GM04503 (cell line): ENCODE results near the gene SPOP.
A peak's percentile ranks its signal among the peaks of the same experiment; 100 is the strongest.
"Not testable (repeated sequence)": the region's sequence is repeated elsewhere in the genome, so short reads cannot be mapped to it uniquely, and the experiment has no call there.

ENCODE experiments used
- DNase-seq: peaks from one replicate; pipeline ENCODE4 v3.0.0-alpha.2; 2012; ENCODE audit warnings: low read depth

SPOP gene

DNA sequence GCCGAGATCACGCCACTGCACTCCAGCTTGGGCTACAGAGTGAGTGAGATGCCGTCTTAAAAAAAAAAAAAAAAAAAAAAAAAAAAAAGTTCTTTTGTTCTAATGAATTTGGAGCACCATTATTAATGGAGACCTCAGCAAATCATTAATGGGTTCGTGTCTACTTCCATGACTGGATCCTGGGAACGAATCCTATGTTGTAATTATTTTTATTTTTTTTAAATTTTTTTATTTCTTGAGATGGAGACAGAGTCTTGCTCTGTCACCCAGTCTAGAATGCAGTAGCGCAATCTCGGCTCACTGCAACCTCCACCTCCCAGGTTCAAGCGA lies 30.7 kb downstream of the SPOP start:
- no peak for DNase-seq

DNA sequence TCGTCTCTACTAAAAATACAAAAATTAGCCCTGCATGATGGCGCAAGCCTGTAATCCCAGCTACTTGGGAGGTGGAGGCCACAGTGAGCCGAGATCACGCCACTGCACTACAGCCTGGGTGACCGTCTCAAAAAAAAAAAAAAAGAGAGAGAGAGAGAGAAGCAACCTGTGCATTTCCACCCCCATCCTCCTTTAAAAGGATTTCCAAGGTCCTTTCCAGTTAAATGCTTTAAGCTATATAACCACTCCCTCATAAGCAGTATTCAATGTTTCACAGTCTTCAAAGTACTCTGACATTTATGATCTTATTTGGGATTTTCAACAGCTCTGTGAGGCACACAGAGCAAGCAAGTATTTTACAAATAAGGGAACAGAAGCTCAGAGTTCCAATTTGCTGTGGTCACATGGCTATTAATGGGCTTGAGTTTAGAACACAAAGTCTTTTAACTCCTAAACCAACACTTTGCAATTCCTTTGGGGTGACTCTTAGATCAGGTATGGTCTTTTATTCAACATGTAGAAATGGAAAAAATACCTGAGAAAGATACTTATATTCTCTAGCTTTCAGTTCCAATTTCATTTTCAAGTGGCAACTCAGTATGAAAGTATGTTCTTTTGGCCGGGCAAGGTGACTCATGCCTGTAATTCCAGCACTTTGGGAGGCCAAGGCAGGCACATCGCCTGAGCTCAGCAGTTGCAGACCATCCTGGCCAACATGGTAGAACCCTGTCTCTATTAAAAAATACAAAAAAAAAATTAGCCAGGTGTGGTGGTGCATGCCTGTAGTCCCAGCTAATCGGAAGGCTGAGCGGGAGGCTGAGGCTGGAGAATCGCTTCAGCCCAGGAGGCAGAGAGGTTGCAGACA lies 31.3 kb downstream of the SPOP start:
- DNase-seq: no peak

DNA sequence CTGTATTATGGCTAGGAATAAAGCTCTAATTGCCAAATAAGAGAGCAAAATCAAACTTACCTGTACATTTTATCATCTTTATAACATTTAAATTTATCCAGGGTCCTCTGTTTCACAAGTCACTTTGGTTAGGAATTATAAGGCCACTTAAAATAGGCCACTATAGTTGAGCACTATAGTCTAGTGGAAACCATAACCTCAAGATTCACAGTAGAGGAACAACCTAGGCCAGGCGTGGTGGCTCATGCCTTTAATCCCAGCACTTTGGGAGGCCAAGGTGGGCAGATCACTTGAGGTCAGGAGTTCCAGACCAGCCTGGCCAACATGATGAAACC lies 31.9 kb downstream of the SPOP start:
- DNase-seq: not testable (repeated sequence)

DNA sequence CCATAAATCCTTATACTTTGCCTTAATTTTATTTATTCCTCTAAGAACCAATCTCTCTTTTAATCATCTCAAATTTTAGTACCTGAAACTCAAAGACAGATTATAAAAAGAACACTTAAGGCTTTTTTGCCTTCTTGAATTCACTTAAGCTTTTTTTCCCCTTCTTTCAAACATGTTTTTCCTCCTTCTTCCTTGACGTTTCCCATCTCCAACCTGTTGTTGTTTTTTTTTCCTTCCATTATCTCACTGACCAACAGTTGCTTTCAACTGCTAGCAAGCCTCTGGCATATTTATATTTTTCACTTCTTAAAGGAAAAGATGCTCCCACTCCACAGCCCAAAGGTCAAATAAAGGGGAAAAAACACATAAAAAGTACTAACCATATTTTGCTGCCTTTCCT lies 32.2 kb downstream of the SPOP start:
- DNase-seq: no peak

DNA sequence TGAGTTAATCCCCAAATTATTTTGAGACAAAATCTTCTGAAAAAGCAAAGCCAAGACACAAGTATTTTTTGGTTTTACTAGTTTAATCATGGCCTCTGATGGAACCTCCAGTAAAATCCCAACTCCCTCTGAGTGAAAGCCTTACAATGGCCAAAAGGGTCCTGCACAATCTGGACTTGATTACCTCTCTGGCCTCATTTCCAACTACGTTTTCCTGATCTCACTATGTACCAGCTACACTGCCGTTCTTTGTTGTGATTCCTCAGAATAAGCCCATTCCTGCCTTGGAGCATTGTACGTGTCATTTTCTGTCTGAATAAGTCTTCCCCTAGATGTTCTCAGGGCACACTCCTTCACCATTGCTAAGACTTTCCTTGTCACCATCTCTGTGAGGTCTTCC lies 37.3 kb downstream of the SPOP start:
- no peak for DNase-seq

DNA sequence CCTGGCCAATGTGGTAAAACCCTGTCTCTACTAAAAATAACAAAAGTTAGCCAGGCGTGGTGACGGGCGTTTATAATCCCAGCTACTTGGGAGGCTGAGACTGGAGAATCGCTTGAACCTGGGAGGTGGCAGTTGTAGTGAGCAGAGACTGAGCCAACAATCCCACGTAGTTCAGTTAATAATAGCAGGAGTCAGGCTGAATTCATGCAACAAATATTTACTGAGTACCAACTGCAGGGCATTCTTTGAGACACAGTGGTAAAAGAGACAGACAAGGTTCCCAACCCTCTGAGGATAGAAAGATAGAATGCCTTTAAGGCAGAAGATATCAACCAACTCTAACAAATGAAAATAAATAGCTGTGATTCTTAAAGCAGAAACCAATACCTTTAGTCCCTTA lies 39.1 kb downstream of the SPOP start:
- DNase-seq: no peak

DNA sequence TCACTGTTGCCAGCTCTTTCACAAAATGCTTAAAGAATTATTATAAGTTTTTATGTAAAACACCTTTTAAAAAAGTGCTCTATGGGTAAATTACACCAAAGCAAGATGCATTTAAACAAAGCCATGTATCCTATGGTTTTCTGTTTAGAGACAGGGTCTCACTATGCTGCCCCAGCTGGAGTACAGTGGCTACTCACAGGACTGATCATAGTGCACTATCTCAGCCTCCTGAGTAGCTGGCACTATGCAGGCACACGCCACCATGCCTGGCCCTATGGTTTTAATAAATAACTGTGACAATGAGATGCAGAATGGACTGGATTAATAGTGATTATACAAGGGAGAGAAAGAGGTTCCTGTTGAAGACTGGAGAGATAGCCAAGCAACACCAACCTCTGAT lies 40.2 kb downstream of the SPOP start:
- no peak for DNase-seq

DNA sequence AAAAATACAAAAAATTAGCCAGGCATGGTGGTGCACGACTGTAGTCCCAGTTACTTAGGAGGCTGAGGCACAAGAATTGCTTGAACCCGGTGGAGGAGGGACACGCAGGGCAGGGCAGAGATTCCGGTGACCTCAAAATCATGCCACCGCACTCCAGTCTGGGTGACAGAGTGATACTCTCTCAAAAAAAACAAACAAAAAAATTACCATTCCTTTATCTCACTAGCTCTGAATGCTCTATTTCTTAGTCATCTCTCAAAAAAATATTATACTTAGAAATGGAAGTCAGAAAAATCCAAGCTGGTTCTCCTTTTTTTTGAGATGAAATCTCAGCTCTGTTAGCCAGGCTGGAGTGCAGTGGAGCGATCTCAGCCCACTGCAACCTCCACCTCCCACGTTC lies 40.8 kb downstream of the SPOP start:
- no peak for DNase-seq

DNA sequence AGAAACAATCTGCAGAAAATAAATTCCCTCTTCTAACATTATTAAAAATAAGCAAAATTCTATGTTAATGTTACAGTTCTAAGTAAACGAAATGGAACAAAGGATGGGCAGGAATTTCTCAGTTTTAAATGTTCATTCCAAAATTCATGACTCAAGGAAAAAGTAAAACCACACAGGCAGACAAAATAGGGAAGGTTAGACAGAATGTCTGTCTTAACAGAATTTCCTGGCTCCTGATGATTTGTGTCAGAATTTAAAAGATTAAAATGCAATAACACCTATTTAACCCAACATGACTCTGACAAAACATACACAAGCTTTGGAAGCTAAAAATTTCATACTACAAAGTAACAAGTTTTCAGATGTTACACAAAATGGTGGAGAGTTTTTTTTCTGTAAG lies 42.8 kb downstream of the SPOP start:
- DNase-seq: no peak

DNA sequence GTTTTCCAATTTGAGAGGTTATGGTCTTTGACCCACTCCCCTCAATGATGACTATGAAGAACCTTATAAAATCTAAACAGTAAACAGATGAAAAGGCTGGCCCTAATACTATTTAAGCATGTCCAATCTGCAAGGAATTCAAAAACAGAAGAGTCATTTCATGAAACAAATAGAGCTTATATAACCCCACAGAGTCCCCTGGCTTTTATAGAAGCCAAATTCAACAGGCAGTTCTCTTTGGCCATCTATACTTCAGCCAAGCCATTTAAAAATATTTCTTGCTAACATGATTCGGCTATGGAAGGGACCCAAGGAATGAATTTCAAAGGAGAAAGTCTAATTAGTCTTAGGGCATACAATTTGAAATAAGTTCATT lies 43.4 kb downstream of the SPOP start:
- no peak for DNase-seq

DNA sequence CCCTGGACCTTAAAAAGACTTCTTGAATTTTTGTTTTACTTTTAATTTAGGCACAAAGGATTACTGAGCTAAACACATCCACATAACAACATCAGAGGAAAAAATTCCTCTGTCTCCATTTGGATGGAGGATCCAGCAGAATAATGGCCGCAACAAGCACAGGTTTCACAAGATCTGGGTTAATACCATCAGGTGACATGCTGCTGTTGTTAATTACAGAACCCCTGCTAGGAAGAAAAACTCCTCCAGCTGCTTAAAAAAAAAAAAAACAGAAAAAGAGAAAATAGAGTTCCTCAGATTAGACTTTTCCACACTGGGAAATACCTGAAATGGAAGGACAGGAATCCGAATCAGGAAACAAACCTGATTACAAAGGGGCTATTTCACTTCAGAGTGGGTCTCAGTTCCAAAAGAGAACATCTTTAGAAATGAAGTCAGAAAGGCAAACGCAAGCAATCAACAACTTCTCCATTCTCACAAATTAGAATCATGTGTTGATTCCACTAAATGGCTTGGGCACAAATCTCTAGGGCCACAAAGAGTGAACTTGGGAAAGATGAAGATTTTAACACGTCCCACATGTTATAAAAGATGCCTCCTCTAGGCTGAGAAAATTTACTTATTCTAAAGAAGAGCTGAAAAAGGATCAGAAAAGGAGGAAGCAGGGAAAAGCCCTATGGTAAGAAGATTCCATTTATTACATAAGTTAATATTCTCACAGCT lies 44.0 kb downstream of the SPOP start:
- no peak for DNase-seq

DNA sequence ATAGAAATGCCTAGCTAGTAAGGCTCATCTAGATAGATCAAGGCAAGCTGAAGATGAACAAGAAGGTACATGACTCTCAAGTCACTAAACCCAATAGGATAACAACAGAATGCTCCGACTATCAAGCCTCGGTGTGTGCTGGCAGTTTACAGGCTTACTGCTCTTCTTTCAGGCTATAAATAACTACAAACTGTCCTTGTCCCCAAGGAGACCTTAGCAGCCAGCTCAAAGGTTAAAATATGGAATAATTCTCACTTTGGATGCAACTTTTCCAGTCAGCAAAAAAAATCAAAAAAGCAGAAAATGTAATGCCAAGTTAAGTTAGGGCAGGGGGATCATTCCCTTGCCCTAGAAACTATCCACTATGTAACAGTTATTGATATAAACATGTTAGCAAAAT lies 44.6 kb downstream of the SPOP start:
- no peak for DNase-seq

DNA sequence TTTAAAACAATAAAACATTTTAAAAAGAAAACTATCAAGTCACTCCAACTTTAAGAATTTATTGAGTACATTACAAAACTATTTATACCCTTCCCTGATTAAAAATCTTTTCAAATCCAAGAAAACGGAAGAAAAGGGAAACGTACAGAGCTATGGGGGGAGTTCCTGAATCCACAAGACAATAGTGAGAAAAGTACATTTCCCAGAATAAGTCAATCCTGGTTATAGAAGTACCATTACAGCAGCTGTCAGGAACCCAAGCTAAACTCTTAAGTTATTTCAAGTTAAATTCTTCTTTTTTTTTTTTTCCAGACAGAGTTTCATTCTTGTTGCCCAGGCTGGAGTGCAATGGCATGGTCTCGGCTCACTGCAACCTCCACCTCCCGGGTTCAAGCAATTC lies 45.7 kb downstream of the SPOP start:
- DNase-seq: no peak

DNA sequence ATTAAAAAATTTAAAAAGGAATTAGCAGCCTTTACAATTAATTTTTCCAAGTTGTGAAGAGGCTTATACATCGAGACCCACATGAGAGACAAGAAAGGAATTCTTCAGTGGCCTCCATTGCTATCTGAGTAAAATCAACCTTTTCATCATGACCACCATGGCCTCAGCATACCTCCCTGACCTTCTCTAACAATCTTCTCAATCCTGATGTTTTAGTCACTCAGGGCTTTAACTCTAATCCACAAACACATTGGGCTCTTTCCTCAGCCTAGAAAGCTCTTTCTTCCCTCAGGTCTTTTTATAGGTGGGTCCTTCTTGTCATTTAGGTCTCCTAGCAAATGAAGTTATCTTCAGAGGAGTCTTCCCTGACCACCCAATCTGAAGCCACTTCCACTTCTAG lies 46.4 kb downstream of the SPOP start:
- DNase-seq: no peak

DNA sequence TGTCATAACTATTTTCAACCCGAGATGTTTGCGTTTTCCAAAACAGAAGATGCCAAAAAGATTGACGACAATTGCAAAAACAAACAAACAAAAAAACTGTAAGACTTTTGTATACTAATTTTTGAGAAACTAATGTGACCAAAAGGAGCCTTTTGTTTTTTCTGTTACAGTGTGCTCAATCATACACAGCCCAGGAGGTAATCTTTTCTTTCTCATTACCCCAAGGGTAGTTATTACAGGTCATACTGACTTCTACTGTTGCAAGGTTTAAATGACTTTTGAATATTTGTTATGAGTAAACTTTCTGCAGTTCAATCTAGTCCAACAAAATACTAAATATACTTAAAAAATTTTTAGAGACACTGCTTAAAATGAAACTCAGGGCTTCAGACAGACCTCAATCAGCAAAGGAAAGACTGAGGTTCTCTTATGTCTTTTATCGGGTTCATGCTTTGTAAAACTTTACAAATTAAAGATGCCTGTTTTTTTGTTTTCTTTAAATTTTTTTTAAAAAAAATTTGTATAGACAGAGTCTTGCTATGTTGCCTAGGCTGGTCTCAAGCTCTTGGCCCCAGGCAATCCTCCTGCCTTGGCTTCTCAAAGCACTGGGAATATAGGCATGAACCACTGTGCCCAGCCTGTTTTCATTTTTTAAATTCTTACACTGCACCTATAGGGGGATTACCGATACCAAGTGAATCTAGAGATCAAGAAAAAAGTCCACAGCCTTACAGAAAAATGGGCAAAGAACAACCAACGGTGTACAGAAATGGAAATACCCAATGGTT lies 47.6 kb downstream of the SPOP start:
- no peak for DNase-seq

DNA sequence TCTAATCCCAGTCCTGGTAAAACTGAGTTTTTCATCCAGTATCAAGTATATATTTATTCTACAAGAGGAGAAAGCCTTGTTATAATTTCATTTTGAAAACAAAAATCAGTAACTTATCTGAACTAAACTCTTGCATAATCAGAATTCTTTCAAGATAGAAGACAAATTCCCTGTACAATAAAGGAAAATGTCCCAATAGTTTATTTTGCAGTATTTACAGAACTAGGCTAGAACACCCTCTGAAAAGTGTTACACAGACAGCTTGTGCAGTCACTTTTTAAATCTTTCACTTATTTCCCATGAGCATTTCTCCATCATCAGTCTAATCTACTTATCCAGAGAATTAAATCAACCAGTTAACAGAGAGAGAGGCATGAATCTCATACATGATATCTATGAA lies 48.5 kb downstream of the SPOP start:
- no peak for DNase-seq

DNA sequence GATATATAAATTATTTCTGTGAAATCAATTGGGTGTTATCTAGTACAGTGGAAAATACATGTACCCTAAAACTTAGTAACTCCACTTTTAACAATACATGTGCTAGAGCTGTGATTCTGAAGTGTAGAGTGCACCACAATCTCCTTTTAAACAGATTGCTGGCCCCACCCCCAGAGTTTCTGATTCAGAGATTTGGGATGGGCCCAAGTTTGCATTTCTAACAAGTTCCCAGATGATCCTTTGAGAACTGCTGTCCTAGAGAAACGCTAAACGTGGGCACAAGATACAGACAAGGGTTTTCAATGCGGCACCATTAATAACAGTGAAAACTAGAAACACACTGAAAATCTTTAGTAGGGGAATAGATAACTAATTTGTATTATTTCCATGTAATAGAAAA lies 53.0 kb downstream of the SPOP start:
- no peak for DNase-seq

DNA sequence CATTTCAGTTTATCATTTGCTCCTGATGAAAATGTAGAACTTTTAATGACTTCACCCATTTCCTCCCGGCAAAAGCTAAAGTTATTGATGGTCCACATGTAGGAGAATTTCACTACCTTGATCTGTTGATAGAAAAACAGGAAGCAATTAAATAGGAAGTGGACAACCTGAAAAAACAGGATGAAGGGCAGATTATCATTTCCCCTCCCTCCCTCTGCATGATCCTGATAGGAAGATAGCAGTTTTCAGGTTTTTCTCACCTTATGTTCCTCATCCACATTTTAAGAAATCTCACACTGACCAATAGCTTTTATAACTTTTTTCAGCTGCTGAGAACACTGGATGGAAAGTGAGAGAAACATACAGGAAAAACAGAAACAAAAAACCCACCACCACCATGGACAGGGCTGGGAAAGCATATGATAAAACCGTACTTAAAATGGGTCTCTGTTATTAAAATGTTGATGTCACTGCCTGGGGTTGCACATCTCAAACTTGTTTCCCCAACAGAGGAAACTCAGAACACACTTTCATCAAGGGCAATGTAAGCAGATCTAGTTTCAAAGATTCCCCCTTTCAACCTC lies 55.9 kb downstream of the SPOP start:
- no peak for DNase-seq

DNA sequence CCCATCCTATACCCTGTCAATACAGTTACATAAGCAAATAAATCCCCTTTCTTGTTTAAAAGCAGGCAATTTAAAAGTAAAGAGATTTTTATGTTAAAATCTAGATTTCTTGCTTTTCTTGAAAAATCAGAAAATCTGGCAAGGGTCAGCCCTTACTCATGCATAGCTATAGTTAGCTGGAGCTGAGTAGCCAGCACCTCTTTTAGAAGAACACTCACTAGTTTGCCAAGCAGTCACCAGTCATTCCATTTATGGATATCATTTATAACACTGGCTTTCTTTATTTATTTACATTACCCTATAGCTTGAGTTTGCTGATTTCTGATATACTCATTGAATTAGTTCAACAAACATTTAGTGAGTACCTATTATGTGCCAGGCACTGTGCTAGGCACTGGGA lies 56.5 kb downstream of the SPOP start:
- no peak for DNase-seq

DNA sequence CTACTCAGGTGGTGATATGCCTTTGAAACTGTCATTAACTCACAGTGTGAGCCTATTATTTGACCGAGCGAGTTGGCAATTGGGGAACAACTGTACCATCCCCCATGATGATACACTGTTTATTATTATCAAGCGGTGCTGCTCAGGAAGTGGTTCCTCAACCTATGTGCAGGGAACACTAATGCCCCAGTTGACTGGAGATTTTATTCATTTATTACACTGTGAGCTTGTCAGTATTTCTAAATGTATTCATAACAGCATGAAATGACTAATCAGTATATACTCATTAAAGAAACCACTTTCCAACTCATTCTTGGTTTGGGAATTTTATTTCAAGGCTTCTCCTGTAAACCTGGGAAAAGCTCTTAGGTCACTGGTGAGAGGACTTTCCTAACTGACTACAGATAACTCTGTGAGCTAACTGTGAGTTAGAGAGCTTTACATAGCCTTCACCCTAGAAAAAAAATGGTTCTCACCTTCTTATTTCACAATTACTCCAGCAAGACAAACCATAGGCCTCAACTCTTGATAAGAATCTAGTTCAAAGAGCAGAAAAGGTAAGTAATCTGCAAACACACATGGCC lies 59.8 kb downstream of the SPOP start:
- DNase-seq: no peak

DNA sequence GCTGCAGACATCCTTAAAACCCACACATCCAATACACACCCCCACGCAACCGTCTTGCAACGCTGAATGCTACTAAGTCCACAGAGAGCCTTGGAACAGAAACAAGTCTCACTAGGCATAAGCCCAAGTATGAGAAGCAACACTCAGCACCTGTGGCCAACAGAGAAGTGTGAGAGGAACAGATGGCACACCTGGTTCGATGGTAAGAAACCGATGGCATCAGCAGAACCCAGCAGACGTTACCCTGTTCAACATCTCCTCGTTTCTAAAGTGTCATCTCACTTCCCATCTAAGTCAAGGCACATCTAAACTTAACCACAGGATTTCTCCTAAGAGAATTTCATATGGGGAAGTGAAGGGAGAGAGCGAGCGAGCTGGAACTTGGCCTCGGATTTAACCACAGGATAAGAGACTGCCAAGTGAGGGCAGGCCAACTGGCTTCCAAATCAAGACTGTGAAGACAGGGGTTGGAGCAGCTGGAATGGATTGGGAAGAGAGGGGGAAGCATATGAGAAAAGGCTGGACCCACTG lies 61.2 kb downstream of the SPOP start:
- DNase-seq: peak; percentile 67

DNA sequence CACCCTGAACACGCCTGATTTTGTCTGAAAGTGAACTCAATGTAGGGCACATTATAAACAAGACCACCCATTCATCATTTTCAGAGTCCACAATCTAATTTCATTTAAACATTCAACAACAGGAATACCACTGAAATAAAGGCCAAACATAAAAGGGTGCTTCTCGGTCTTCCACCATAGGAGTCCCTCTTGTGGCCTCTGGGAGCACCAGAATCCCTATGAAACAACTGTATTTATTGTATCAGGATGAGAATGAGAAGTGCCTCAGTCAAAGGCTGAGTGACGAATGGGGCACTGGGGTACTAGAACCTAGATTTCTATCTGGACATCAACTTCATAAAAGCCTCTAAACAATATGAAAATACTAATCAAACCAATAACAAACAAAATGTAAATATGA lies 61.8 kb downstream of the SPOP start:
- DNase-seq: no peak
